ENCODE measurements around the gene TAAR1.
"Not testable (repeated sequence)": the region's sequence is repeated elsewhere in the genome, so short reads cannot be mapped to it uniquely, and the experiment has no call there.

Gene TAAR1

DNA sequence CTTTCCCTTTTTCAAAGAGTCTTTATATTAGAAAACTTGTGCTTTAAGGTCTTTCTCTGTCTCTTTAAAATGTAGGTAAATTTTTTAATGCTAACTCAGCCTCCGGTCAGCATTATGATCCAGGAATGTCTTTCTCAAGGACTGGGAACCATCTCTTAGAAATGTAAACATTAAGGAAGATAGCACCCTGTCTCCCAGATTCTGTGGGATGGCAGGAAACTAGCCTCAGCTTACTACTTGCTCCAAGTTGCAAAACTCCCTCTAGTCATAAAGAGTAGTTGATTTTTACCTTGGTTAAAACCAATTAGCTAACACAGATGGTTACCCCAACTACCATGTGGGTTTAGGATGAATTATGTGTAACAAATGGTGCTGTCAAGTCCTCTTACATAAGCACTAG is 4.7 kb upstream of the TAAR1 start:
- no peak for DNase-seq (ENCODE audit: low read depth in 2 of 3, low spot score in 2 of 3)

DNA sequence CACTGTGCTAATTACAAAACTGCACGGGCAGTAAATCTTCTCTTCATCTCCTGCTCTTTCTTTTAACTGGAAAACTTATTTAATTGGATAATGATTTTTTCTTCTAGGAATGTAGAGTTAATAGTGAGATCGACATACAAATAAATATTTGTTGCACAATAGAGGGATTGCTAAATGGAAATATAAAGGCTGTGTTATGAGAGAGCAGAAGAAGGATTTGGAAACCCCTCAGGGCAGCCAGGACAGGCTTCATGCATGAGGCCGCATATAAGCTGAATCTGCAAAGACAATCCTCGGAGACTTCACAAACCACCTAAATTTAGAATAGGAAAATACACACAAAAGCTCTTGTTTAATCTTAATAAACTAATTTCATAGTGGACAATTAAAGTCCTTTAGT is 2.9 kb upstream of the TAAR1 start:
- DNase-seq (ENCODE audit: low read depth in 2 of 3, low spot score in 2 of 3) = no peak

DNA sequence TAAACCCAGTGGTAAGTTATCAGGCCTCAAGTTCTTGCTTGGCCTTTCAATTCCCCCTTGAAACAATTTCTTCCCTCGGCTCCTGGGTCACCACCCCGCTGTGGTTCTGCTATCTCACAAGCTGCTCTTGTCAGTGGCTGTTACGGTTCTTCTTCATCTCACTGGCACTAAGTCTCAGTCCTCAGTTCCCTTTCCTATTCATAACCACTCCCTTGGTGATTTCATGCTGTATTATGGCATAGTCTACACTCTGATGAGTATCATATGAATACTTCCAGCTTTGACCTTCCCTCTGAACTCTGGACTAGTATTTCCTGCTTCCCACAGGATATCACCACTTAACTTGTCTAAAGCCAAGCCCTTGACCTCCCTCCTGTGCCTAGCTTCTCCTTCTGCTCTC is 7.9 kb downstream of the TAAR1 start:
- DNase-seq (ENCODE audit: low read depth in 2 of 3, low spot score in 2 of 3) = no peak

DNA sequence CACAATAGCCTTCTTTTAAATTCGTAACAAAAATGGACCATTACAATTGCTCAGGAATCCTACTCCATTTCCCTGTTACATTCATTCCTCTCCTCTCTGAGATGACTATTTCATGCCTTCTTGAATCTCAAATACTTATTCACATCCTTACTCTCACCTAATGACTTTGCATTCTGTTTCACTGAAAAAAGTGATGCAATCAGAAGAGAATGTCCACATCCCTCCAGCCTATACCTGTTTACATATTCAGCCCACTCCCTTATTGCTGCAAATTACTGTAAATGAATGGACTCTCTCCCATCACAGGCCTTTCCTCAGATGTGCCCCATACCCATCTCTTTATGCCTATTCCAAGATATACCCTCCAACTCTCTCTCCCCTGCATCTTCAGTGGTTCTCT is 8.6 kb downstream of the TAAR1 start:
- DNase-seq (ENCODE audit: low read depth in 2 of 3, low spot score in 2 of 3) = no peak

DNA sequence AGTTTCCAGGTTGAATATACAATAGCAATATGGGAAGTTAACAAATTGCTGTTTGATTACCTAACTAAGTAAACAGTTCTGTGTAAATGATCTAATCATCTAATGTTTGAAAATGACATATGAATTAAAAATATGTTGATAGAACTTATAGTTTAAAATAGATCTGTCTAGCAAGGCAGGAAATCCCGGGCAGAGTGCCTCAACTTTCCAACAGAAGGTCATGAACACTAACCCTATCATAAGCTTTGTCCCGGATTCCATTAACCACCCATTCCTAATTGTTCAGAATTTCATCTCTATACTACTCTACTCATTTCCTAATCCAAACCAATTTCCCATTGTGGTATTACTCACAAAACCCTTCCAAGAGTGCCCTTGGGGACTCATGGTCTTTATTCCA is 10.2 kb downstream of the TAAR1 start:
- no peak for DNase-seq (ENCODE audit: low read depth in 2 of 3, low spot score in 2 of 3)

DNA sequence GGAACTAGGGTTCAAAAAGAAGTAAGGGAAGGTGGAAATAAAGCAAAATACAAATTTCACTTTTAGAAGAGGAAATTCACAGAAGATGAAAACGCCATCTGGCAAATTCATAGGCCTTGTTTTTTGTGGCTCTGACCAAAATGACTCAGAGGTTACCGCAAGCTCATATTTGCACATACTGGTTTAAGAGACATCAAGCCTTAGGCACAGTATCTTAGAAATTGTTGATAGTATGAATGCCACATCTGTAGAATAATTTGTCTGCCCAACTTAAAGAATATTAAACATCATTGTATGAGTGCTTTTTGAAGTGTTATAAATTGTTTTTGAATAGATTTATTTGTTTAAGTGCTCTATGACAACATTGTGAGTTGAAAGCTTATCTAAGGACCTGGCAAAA is 10.6 kb downstream of the TAAR1 start:
- DNase-seq (ENCODE audit: low read depth in 2 of 3, low spot score in 2 of 3) = no peak

DNA sequence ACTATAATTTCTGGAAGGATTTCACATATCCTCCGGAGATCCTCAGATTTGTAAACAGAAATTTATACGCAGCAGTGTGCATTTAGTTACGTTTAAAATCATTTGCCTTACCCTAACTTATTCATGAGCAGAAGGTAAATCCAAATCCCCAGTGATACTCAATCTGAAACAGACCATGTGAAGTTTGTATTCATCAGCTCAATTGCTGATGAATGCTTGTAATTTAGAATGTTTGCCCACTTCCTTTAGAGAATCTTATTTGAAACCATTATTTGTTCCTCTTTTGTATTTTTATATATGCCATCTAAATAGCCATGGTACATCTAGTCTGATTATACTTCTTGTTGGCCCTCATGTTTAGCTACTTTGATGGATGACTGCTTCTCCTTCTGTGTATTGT is 15.4 kb downstream of the TAAR1 start:
- no peak for DNase-seq (ENCODE audit: low read depth in 2 of 3, low spot score in 2 of 3)

DNA sequence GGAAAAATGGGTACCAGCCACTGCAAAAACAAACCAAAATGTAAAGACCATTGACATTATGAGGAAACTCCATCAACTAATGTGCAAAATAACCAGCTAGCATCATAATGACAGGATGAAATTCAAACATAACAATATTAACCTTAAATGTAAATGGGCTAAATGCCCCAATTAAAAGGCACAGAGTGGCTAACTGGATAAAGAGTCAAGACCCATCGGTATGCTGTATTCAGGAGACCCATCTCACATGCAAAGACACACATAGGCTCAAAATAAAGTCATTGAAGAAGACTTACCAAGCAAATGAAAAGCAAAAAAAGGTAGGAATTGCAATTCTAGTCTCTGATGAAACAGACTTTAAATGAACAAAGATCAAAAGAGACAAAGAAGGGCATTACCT is 21.8 kb downstream of the TAAR1 start:
- DNase-seq (ENCODE audit: low read depth in 2 of 3, low spot score in 2 of 3) = not testable (repeated sequence)

DNA sequence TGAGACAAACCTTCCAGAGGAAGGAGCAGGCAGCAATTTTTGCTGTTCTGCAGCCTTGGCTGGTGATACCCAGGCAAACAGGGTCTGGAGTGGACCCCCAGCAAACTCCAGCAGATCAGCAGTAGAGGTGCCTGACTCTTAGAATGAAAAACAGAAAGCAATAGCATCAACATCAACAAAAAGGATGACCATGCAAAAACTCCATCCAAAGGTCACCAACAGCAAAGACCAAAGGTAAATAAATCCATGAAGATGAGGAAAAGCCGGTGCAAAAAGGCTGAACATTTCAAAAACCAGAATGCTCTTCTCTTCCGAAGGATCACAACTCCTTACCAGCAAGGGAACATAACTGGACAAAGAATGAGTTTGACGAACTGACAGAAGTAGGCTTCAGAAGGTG is 23.1 kb downstream of the TAAR1 start:
- not testable (repeated sequence) for DNase-seq (ENCODE audit: low read depth in 2 of 3, low spot score in 2 of 3)

DNA sequence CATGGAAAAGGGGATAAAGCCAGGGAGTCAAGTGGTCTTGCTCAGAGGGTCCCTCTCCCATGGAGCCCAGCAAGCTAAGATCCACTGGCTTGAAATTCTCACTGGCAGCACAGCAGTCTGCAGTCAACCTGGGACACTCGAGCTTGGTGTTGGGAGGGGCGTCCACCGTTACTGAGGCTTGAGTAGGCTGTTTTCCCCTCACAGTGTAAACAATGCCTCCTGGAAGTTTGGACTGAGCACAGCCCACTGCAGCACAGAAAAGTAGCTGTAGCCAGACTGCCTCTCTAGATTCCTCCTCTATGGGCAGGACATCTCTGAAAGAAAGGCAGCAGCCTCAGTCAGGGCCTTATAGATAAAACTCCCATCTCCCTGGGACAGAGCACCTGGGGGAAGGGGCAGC is 23.7 kb downstream of the TAAR1 start:
- DNase-seq (ENCODE audit: low read depth in 2 of 3, low spot score in 2 of 3) = not testable (repeated sequence)

DNA sequence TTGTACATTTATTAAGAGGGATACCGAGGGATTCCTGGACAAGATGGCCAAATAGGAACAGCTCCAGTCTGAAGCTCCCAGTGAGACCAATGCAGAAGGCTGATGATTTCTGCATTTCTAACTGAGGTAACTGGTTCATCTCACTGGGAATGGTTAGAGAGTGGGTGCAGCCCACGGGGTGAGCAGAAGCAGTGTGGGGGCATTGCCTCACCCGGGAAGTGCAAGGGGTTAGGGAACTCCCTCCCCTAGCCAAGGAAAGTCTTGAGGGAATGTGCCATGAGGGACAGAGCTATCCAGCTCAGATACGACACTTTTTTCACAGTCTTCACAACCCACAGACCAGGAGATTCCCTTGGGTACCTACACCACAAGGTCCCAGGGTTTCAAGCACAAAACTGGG is 24.2 kb downstream of the TAAR1 start:
- DNase-seq (ENCODE audit: low read depth in 2 of 3, low spot score in 2 of 3) = no peak

DNA sequence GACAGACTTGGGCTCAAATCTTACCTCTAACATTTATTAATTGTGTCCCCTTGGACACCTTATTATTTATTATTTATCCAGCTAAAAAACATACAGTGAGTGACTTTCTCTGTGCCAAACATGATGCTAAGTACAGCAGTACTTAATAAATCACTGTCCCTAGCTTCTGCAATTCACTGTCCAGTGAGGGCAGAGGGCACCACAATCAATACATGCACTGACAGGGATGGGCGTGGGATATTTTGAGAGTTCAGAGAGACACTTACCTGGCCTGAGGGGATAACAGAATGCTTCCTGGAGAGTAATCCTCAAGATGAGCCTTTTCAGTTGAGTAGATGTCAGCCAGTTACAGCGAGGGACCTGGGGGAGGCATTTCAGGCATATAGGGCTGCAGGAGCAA is 25.6 kb downstream of the TAAR1 start:
- DNase-seq (ENCODE audit: low read depth in 2 of 3, low spot score in 2 of 3) = no peak

DNA sequence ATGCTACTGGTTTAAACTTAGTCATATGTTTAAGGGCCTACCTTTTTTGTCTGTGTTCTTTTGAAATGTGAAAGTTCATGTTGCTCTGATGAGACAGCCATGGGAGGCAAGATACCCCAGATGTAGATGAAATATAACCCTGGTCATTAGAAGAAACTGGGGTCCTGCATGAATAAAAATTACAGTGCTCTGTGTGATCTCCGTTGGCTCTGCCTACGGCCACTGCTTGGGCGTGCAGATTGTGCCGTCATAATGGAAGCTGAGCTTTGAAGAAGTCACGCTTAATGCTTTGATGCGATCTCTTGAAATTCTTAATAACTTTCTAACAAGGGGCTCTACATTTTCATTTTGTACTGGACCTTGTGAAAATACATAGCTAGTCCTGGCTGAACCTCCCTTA is 34.8 kb downstream of the TAAR1 start, which contains the start of gene TAAR2:
TAAR2 (minus strand) TSS at position 101 of the 400 bp plus-strand sequence; CDS start at position 101, 0 bp downstream.
- no peak for DNase-seq (ENCODE audit: low read depth in 2 of 3, low spot score in 2 of 3)

DNA sequence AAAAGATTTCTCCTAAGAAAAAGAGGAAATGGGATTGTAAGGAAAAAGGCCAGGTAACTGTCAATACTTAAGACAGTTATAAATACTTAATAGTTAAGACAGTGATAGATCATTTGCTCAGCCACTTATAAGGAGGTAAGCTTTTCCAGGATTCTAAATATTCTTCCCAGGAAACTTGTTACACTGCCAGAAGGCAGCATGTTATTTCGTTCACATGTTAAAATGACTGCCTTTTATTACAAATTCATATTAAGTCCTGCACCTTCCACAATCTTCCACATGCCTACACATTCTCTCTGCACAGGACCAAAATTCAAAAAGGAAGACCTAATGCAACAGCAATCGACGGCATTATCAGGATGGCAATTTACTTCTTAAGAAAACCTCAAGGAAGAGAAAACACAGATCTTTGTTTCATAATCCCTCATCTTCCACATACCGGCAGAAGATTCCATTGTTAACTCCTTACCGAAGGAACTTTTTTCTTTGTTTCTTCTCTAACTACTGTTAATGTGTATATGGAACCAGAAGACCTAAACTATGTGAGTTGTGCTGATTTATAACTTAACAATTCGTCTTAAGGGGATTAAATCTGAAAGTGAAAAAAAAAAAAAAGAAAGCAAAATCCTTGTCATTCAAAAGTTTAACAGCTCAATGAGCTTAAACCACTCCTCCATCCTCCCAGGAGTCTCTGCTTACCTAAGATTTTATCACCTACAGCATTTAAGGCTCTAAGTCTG is 35.7 kb downstream of the TAAR1 start:
- DNase-seq (ENCODE audit: low read depth in 2 of 3, low spot score in 2 of 3) = no peak

DNA sequence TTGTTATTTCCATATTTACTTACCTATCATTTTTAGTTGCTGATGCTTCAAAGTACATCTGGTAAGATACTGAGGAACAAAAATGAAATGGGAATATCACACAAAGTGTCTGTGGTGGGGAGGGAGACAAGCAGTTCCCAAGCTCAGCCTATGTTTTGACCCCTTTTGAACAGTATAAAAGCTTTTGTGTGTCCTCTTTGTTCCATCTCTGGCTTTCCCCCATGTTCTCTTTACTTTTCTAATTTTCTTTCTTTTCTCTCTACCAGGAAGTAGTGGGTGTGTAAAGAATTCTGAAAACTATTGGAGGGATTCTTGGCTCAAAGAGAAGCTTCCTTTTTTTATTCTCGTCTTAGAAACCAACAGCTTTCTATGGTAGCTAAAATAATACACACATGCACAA is 42.3 kb downstream of the TAAR1 start:
- no peak for DNase-seq (ENCODE audit: low read depth in 2 of 3, low spot score in 2 of 3)

DNA sequence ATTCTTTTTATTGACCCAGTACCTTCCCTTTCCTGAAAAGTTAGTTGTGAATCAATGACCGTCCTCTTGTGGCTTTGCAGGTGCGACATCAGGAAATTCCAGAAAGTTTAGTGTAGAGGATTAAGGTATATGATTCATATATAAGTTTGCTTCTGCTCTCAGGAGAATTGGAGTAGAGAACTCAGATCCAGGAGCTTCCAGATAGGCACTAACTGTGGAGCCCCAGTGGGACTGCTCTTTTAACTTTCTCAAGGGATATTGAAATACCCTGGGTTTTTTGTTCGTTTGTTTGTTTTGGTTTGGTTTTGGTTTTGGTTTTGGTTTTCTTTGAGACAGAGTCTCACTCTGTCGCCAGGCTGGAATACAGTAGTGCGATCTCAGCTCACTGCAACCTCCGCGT is 44.4 kb downstream of the TAAR1 start:
- DNase-seq (ENCODE audit: low read depth in 2 of 3, low spot score in 2 of 3) = no peak

DNA sequence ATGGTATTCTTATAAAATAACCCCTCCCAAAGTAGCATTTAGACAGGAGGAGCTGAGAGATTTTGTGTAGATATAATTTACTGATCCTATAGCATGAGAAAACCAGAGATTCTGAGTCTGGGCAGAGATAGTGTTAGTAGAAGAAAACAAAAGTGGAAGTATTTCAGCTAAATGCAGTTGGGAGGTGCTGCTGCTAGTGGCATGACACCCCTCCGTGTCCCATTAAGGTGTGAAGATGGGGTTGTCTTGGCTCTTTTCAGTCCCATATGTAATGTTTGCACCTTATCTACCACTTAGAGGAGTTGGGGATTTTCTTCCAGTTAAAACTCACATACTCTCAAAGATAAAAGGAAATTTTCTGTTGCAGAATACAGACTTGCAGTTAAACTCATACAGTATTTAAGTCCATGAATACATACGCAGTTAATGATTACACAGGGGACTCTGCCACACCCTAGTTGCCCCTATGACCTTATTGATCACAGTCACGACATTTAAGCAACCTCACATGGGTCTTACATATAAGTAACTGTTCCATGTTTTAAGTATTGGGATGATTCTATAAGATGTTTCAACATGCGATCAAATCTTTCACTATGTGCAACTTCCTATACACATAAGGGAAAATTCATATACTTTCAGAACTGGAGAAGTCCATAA is 46.4 kb downstream of the TAAR1 start:
- DNase-seq (ENCODE audit: low read depth in 2 of 3, low spot score in 2 of 3) = no peak

DNA sequence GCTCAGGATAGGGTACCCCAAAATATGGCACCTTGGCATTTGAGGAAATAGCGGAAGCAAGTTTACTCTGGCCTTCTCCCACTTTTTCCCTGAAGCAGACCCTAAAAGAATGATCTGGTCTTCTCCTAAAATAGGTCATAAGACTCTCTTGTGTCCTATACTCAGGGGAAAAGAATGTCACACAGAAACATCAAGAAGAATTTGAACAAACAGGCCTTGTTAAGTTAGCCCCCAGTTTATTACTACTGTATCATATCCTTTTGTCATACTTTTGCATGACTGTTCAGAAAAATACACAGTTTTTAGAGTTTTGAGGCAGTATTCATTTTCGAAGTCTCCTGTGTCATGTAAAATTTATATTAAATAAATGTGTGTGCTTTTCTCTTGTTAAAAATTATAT is 47.4 kb downstream of the TAAR1 start:
- DNase-seq (ENCODE audit: low read depth in 2 of 3, low spot score in 2 of 3) = no peak

DNA sequence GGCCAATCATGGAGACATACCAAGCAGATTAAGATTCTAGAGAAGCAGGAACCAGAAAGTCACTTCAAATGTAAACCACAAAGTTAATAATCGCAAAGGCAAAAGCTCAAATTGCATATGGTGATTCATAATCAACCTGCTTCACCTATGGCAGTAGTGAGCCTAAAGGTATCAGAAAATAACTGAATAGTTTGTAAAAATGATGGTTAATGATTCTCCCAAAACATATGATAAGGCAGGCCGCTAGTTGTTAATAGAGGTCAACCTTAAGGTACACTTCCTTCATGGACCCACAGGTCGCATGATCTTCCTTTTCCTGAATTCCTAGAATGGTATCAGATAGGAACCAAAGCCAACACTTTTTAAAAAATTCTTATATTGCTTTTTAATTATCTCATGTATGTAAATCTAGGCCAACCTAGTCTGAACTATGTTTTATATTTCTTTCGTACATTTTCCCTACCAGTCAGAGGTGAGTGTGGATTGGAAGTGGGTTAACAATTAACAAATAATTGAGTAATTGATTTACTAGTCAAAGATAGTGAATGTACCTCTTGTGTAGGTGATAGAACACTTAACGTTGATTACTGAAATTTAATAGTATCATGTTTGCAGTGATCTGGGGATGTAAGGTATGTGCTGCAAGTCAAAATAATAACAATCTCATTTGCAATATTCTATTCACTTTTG is 51.3 kb downstream of the TAAR1 start:
- no peak for DNase-seq (ENCODE audit: low read depth in 2 of 3, low spot score in 2 of 3)

DNA sequence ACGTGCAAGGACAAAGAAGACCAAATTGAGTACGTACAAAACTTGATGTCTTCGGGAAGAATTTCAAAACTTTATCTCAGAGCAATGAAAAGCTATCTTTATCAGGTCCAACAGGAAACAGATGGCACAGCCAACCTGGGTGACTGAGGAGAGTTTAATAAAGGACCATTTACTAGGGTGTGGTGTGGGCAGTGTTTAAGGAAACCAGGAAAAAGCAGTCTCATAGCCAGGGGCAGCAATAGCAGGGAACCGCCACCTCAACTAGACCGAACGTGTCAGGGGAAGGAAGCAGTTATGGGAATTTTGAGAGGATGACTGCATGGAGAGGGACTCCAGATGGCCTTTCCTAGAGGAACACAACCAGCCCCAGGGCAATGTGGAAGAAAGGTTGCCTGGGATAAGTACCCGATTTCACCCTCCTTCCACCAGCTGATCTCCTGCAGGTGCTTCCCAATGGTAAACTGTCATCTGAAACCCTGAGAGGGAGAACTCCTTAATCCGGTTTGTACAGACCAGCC is 54.3 kb downstream of the TAAR1 start:
- no peak for DNase-seq (ENCODE audit: low read depth in 2 of 3, low spot score in 2 of 3)

DNA sequence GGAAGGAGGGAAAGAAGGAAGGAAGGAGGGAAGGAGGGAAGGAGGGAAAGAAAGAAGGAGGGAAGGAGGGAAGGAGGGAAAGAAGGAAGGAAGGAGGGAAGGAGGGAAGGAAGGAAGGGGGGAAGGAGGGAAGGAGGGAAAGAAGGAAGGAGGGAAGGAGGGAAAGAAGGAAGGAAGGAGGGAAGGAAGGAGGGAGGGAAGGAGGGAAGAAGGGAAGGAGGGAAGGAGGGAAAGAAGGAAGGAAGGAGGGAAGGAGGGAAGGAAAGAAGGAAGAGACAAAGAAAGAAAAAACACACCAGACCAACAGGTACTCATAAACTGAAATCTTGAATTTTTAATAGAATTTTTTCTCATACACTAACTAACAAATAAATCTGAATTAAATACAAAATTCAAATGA is 58.1 kb downstream of the TAAR1 start:
- not testable (repeated sequence) for DNase-seq (ENCODE audit: low read depth in 2 of 3, low spot score in 2 of 3)

DNA sequence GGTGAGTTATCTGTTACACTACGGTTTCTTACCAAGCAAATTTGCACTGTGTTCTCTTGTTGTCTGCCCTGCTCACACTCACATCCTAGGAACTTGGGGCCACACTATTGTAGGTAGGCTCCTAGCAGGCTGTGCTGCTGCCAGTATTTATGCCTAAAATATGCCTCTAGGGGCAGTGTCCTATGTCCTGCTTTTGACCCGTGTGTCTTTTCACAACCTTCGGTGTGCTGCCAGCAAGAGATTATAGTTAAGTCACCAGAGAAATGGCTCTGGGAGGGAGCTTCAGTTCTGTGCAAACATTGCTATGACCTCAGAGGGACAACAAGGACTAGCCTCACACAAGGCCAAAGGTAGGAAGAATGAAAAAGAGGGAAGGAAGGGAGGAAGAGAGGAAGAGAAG is 60.5 kb downstream of the TAAR1 start:
- DNase-seq (ENCODE audit: low read depth in 2 of 3, low spot score in 2 of 3) = no peak
